ENCODE data around the gene CPNE9.

CPNE9 gene

DNA sequence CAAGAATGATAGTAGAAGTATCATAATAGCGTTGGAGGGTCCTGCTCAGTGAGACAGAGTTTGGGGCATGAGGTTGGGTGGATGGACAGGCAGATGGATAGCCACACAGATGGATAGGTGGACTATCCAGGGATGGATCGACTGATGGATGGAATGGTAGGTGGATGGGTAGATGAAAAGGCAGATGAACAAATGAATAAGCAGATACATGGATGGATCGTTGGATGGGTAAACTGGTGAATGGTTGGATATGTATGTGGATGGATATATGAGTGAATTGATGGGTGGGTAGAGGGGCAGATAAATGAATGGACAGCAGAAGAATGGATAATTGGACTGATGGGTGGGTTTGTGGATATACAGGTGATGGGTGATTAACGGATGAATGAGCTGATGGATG is 9.5 kb downstream of the CPNE9 start:
- peaks cover 14% of the 10 kb centered on the region for H3K27me3 Mint-ChIP-seq (ENCODE audit: low read depth)
- H3K36me3 Mint-ChIP-seq (ENCODE audit: low read depth) = no peaks in the 10 kb centered on the region
- peaks cover 7% of the 10 kb centered on the region for H3K4me1 Mint-ChIP-seq
- no peak for TF ChIP-seq CTCF (IDR thresholded peaks at IDR 0.05; ENCODE audit: unreplicated experiment in 3 of 3)
- H3K4me3 Mint-ChIP-seq = no peak overlapping the region
- H3K27ac Mint-ChIP-seq = no peak overlapping the region
- no peaks in the 10 kb centered on the region for H3K9me3 Mint-ChIP-seq

GRCh38 chr3:9715136-9715535 is 11.5 kb downstream of the CPNE9 start:
- H3K36me3 Mint-ChIP-seq (ENCODE audit: low read depth) = no peaks in the 10 kb centered on the region
- peaks cover 7% of the 10 kb centered on the region for H3K4me1 Mint-ChIP-seq
- no peak overlapping the region for H3K4me3 Mint-ChIP-seq
- no peak overlapping the region for H3K27ac Mint-ChIP-seq
- no peaks in the 10 kb centered on the region for H3K9me3 Mint-ChIP-seq
- peaks cover 15% of the 10 kb centered on the region for H3K27me3 Mint-ChIP-seq (ENCODE audit: low read depth)
- no peak for TF ChIP-seq CTCF (IDR thresholded peaks at IDR 0.05; ENCODE audit: unreplicated experiment in 3 of 3)

- Mint-ChIP-seq H3K4me1 (peaks cover 7% of the 10 kb centered on the region), H3K27ac (peak overlapping the region in 1 of 3 experiments; percentile 36), H3K36me3 (ENCODE audit: low read depth) (no peaks in the 10 kb centered on the region), H3K9me3 (no peaks in the 10 kb centered on the region), H3K27me3 (ENCODE audit: low read depth) (peaks cover 13% of the 10 kb centered on the region), H3K4me3 (no peak overlapping the region)
- TF ChIP-seq CTCF (IDR thresholded peaks at IDR 0.05; ENCODE audit: unreplicated experiment in 3 of 3) = peak; percentile 13 to 42 (median 17)
Observed at GRCh38 chr3:9715764-9716437, 12.3 kb downstream of the CPNE9 start.

GRCh38 chr3:9716801-9717555 is 13.3 kb downstream of the CPNE9 start:
- peaks cover 20% of the 10 kb centered on the region for H3K27me3 Mint-ChIP-seq (ENCODE audit: low read depth)
- no peaks in the 10 kb centered on the region for H3K9me3 Mint-ChIP-seq
- TF ChIP-seq CTCF (IDR thresholded peaks at IDR 0.05; ENCODE audit: unreplicated experiment in 3 of 3) = no peak
- H3K4me1 Mint-ChIP-seq = peaks cover 7% of the 10 kb centered on the region
- no peaks in the 10 kb centered on the region for H3K36me3 Mint-ChIP-seq (ENCODE audit: low read depth)
- no peak overlapping the region for H3K4me3 Mint-ChIP-seq
- no peak overlapping the region for H3K27ac Mint-ChIP-seq

DNA sequence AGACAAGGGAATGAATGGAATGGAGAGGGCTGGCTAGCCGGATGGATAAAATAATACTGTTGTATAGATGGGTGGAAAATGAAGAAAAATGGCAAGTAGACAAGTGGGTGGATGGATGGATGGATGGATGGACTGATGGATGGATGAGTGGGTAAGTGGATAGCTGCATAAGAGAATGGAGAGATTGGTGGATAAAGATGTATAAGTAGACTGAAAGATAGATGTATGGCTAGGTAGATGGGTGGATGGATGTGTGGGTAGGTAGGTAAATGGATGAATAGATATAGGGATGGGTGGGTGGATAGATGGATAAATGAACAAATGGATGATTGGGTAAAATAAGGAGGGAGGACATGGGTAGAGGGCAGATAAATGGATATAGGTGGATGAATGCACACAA is 13.9 kb downstream of the CPNE9 start:
- H3K27me3 Mint-ChIP-seq (ENCODE audit: low read depth) = peaks cover 15% of the 10 kb centered on the region
- H3K4me3 Mint-ChIP-seq = no peak overlapping the region
- TF ChIP-seq CTCF (IDR thresholded peaks at IDR 0.05; ENCODE audit: unreplicated experiment in 3 of 3) = no peak
- no peaks in the 10 kb centered on the region for H3K36me3 Mint-ChIP-seq (ENCODE audit: low read depth)
- H3K9me3 Mint-ChIP-seq = no peaks in the 10 kb centered on the region
- H3K4me1 Mint-ChIP-seq = peaks cover 7% of the 10 kb centered on the region
- H3K27ac Mint-ChIP-seq = no peak overlapping the region
